Lung (tissue), 12 donors: ENCODE results near the gene TTPAL. TPM values are rescaled to one million over a fixed set of nuclear protein-coding genes. Genes with fewer than 3 reads are reported as not detected.

Experiments
- ATAC-seq: fragments of 200-7000 bp; cut with Tn5 transposase; one replicate; pipeline ENCODE4 v1.9.1; 2020; ENCODE audit warnings: moderate number of reproducible peaks; ENCODE audit not compliant: insufficient read depth, low FRiP score
- DNase-seq, 3 donors: peaks; one replicate each; pipeline ENCODE4 v3.0.0-alpha.2; 2013 to 2017
- H3K27ac ChIP-seq, 2 donors: one replicate each; pipeline ENCODE4 v1.5.1; 2013; ENCODE audit warnings: mild to moderate bottlenecking in 2 of 2, moderate library complexity in 2 of 2, control low read depth in 1 of 2, inconsistent platforms in 1 of 2, low read depth in 1 of 2, low read length in 1 of 2
- H3K27me3 ChIP-seq, 3 donors: one replicate each; pipeline ENCODE4 v1.5.1; 2013; ENCODE audit warnings: low read length in 2 of 3; ENCODE audit not compliant: control insufficient read depth in 3 of 3, insufficient read depth in 3 of 3
- H3K36me3 ChIP-seq, 4 donors: one replicate each; pipeline ENCODE4 v1.5.1; 2013; ENCODE audit warnings: low read length in 4 of 4, mild to moderate bottlenecking in 1 of 4, moderate library complexity in 1 of 4; ENCODE audit not compliant: control insufficient read depth in 4 of 4, insufficient read depth in 4 of 4
- H3K4me1 ChIP-seq, 5 donors: one replicate each; pipeline ENCODE4 v1.5.1; 2013; ENCODE audit warnings: low read length in 5 of 5, mild to moderate bottlenecking in 2 of 5, moderate library complexity in 1 of 5; ENCODE audit not compliant: control insufficient read depth in 5 of 5, insufficient read depth in 5 of 5
- H3K4me3 ChIP-seq: one replicate; pipeline ENCODE4 v1.5.1; 2013; ENCODE audit warnings: mild to moderate bottlenecking, control low read depth, moderate library complexity
- H3K9ac ChIP-seq, 2 donors: one replicate each; pipeline ENCODE4 v1.5.1; 2013; ENCODE audit warnings: low read length in 2 of 2, control low read depth in 1 of 2; ENCODE audit not compliant: insufficient read depth in 1 of 2
- H3K9me3 ChIP-seq, 4 donors: one replicate each; pipeline ENCODE4 v1.5.1; 2013; ENCODE audit warnings: low read length in 3 of 4, mild to moderate bottlenecking in 1 of 4, moderate library complexity in 1 of 4; ENCODE audit not compliant: control insufficient read depth in 4 of 4, insufficient read depth in 3 of 4
- WGBS, 2 donors: extraction: QIAGEN DNeasy Blood & Tissue Kit; methylation state at CpG; one replicate each; pipeline ENCODE4 v1.1.7; 2013; 5-methylcytosine and 5-hydroxymethylcytosine counted together
- polyA plus RNA-seq, 2 donors: library from polyadenylated mRNA; stranded (reverse); fragments of 200-250 nt; gene quantifications; one replicate each; pipeline ENCODE4 v1.2.1, GENCODE V29; 2013
- total RNA-seq, 2 donors: library from RNA; depleted of rRNA in 1 of 2; stranded (reverse); fragments of >200 nt in 1 of 2; gene quantifications; one replicate each; pipeline ENCODE4 v1.2.1, GENCODE V29; 2014 to 2021
- TF ChIP-seq, protein P1 (sequence below): IDR thresholded peaks from 2 replicates; pipeline ENCODE4 v1.5.1; 2012; ENCODE audit warnings: mild to moderate bottlenecking; ENCODE audit errors: control extremely low read depth, extremely low read depth
- donor health status: control.
- donor health status: control.
- donor health status: Bipolar disorder and iron deficiency.
- donor health status: healthy.
- donor health status: DM: yes; HTN: yes; CAD: no.

TTPAL gene
- total and polyA plus RNA-seq, 4 donors = 3.2 to 13.8 (median 6.2) TPM

DNA sequence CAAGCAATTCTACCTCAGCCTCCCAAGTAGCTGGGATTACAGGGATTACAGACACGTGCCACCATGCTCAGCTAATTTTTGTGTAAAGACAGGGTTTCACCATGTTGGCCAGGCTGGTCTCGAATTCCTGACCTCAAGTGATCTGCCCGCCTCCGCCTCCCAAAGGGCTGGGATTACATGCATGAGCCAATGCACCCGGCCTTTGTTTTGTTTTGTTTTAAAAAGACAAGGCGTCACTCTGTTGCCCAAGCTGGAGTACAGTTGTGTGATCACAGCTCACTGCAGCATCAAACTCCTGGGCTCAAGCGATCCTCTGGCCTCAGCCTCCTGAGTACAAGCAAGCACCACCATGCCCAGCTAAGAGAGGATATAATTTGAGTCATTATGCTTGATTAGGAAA lies 40.8 kb downstream of the TTPAL start:
- TF ChIP-seq, protein P1, sequence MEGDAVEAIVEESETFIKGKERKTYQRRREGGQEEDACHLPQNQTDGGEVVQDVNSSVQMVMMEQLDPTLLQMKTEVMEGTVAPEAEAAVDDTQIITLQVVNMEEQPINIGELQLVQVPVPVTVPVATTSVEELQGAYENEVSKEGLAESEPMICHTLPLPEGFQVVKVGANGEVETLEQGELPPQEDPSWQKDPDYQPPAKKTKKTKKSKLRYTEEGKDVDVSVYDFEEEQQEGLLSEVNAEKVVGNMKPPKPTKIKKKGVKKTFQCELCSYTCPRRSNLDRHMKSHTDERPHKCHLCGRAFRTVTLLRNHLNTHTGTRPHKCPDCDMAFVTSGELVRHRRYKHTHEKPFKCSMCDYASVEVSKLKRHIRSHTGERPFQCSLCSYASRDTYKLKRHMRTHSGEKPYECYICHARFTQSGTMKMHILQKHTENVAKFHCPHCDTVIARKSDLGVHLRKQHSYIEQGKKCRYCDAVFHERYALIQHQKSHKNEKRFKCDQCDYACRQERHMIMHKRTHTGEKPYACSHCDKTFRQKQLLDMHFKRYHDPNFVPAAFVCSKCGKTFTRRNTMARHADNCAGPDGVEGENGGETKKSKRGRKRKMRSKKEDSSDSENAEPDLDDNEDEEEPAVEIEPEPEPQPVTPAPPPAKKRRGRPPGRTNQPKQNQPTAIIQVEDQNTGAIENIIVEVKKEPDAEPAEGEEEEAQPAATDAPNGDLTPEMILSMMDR = no peak
- Histone ChIP-seq H3K9ac (no peak overlapping the region), H3K4me3 (no peak overlapping the region), H3K9me3 (no peaks in the 10 kb centered on the region), H3K4me1 (peaks cover 0 to 25% (median 9%) of the 10 kb centered on the region in 5 donors), H3K27me3 (no peaks in the 10 kb centered on the region), H3K36me3 (peaks cover 0 to 8% (median 3%) of the 10 kb centered on the region in 4 donors), H3K27ac (no peak overlapping the region)
- DNase-seq (no peak), ATAC-seq (no peak)
- WGBS, 2 donors = 59 to 78% methylated on average over 7 of the region's 7 CpGs

DNA sequence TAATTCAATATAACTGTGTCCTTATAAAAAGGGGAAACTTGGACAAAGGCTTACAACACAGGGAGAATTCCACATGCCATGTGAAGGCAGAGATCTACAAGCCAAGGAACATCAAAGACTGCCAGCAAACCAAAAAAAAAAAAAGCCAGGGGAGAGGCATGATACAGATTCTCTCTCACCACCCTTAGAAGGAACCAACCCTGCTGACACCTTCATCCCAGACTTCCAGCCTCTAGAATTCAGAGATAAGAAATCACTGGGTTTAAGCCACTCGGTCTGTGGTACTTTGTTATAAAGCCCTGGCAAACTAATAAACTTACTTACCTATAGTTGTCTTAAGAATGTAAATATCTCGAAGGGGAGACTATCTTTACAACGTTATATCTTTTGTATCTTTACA lies 41.8 kb downstream of the TTPAL start:
- TF ChIP-seq, protein P1 = no peak
- Histone ChIP-seq H3K4me3 (no peak overlapping the region), H3K27me3 (no peaks in the 10 kb centered on the region), H3K9ac (no peak overlapping the region), H3K4me1 (peaks cover 0 to 25% (median 9%) of the 10 kb centered on the region in 5 donors), H3K27ac (no peak overlapping the region), H3K36me3 (peaks cover 0 to 8% (median 4%) of the 10 kb centered on the region in 4 donors), H3K9me3 (no peaks in the 10 kb centered on the region)
- 67 to 81% methylated on average over 3 of the region's 3 CpGs for WGBS, 2 donors
- ATAC-seq (no peak), DNase-seq (no peak)

DNA sequence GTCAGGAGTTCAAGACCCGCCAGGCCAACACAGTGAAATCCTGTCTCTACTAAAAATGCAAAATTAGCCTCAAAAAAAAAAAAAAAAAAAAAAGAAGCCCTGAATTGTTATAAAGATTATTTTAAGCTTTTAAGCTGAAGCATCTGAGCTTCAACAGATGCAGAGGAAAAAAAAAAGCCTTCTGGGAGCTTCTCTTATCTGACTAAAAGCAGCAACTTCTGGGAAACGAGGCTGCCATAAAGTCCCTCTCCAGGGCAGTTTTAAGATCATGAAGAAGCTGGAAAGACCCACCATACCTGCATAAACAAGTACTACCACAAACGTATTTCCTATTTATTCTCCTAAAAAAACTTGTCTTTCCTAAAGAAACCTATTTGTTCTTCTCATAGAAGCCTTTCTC lies 42.6 kb downstream of the TTPAL start:
- Histone ChIP-seq H3K9ac (no peak overlapping the region), H3K36me3 (peaks cover 0 to 8% (median 3%) of the 10 kb centered on the region in 4 donors), H3K4me1 (peaks cover 0 to 25% (median 9%) of the 10 kb centered on the region in 5 donors), H3K4me3 (no peak overlapping the region), H3K27ac (no peak overlapping the region), H3K9me3 (no peaks in the 10 kb centered on the region), H3K27me3 (no peaks in the 10 kb centered on the region)
- ATAC-seq (no peak), DNase-seq (no peak)
- 62 to 73% methylated on average over 3 of the region's 3 CpGs for WGBS, 2 donors
- TF ChIP-seq, protein P1 = no peak

DNA sequence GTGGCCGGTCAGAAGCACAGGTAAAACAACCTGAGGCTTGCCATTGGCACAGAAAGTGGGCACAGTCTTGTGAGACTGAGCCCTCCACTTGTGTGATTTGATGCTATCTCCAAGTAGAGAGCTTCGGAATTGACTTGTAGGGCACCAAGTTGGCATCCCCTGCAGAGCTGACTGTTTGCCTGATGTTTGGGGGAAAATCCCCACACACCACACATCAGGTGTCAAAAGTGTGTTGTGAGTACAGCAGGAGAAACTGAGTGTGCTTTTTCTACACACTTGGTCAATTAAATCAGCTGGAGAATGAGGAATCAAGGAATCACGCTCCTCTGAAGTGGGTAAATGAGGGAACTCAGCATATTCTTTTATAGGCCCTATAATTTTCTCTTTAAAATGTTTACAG lies 45.2 kb downstream of the TTPAL start:
- DNase-seq (no peak), ATAC-seq (no peak)
- WGBS, 2 donors = 55 to 75% methylated on average over 3 of the region's 3 CpGs
- Histone ChIP-seq H3K4me1 (peaks cover 0 to 25% (median 8%) of the 10 kb centered on the region in 5 donors), H3K27ac (peak overlapping the region; percentile 41 to 98), H3K36me3 (peaks cover 0 to 4% (median 2%) of the 10 kb centered on the region in 4 donors), H3K27me3 (peaks cover 0 to 2% (median 0%) of the 10 kb centered on the region in 3 donors), H3K4me3 (peak overlapping the region; percentile 30), H3K9me3 (no peaks in the 10 kb centered on the region), H3K9ac (peak overlapping the region; percentile 98)
- TF ChIP-seq, protein P1 = no peak
